NCI-H128 (cell line): ENCODE data around the gene AKAP13.
"Not testable (repeated sequence)": the region's sequence is repeated elsewhere in the genome, so short reads cannot be mapped to it uniquely, and the experiment has no call there.

ENCODE experiments used
- DNase-seq: peaks from one replicate; lab custom pipeline; 2025; ENCODE audit not compliant: unreplicated experiment; lab: John Stamatoyannopoulos, UW

Gene AKAP13

DNA sequence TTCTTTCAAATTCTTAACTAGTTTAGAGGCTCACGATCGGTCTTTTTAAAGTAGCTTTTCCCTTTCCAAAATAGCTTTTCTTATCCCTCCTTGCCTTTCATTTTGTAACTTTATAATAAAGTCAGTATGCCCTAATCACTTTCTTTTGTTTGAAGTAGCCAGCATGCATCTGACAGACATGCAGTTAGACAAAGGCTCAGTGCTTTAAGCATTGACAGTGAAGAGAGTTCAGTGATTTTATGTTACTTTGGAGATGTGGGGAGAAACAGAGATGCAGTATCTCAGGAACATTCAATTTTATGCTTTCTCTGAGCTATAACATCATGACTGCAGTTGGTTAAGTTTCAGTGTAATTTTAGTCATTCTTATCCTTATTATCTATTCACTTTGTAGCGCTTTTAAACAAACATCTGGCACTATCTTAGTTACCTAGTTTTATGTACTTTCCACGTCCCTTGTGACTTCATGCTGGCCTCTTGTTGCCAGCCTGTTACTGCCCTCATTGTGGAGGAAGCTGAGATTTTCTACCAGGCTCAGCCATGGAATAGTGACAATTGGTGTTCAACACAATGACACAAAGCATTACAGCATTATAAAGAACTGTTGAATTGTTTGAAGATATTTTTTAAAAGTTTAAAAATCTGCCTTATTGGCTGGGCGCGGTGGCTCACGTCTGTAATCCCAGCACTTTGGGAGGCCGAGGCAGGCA is 90.3 kb downstream of the AKAP13 start:
- no peak for DNase-seq

DNA sequence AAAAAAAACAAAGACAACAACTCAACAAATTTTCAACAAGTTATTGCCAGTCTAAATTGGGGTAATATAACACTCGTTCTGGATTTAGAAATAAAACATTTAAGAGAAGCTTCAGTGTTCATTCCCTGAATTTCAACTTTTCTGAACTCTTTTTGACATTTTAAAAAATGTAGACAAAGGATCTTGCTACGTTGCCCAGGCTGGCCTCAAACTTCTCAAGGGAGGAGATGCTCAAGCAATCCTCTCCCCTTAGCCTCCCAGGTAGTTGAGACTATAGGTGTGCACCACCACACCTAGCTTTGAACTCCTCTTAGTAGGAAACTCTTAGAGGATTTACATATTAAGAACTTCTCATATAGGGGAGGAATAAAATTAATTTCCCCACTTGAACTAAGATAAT is 91.9 kb downstream of the AKAP13 start:
- DNase-seq, result no peak

DNA sequence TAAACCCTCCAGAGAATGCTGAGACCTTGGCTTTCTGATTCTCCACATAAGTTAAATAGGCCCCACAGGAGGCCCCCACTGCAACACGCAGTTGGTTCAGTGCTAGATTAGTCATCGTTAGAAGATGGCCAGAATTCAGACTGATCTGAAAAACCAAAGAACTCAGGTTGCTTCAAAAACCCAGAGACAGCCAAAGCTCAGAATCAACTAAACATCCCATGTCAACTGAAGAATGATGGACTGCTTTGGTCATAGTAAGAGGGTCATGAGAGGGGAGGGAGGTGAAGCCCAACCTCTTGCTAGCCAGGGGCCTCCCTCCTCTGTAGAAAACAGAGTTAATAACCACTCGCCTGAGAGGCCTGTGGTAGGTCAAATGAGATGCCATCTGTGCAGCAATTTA is 93.1 kb downstream of the AKAP13 start:
- no peak for DNase-seq

DNA sequence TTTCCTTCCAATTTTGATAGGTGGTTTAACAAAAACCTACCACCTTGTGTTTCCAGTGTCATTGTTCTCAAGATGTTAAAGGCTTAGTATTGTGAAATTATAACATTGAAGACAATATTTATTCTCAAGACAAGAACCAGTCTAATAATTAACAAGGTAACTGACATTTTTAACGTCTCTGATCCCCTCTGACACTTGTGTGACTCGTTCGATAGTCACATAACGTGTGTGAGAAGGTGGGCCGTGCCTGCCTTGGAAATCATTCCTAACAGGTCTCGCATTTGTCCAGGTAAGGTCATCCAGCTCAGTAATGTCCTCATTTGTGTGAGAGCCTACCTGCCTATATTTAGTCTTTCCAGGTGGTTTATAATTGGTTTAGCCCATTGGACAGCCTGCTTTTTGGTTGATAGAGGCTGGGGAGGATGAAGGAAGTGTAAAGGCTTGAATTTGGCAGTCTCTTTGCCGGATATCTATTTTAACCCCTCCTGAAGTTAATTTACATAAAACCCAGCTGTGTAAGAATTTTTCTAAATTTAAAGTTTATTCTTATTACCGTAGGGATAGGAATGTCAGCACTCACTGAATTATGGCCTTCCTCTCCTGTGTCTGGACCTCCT is 94.4 kb downstream of the AKAP13 start:
- no peak for DNase-seq

DNA sequence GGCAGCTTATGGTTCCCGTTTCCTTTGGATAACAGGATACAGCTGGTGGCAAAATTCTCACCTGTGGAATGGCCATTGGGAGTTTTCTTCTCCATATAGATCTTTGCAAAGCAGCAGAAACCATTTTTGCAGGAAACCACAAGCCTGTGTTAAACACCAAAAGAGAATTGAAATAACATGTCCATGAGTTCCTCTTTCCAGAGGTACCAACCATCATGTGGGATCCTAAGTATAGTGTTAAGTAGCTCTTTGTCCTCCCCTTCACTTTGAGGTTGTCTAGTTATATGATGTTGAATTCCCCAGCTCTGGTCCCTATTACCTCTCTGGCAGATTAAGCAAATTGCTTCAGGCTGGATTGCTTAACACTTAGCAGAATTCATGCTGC is 94.9 kb downstream of the AKAP13 start:
- no peak for DNase-seq

DNA sequence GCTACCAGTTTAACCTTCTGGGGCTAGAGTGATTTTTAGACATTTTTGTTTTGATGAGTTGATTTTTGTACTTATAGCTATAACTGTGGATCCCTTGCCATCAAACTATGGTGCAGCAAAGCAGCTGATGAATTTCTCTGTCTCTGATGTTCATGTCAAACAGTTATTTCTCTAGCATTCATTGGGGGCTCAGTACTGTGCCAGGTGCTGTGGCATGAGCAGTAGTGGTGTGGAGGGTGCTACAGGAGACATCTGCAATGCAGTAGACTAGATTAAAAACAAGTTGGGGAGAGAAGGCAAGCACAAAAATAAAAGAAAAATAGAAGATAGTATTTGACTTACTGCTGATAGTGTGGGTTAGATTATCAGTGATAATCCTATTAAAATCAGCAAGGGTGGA is 95.3 kb downstream of the AKAP13 start:
- no peak for DNase-seq

DNA sequence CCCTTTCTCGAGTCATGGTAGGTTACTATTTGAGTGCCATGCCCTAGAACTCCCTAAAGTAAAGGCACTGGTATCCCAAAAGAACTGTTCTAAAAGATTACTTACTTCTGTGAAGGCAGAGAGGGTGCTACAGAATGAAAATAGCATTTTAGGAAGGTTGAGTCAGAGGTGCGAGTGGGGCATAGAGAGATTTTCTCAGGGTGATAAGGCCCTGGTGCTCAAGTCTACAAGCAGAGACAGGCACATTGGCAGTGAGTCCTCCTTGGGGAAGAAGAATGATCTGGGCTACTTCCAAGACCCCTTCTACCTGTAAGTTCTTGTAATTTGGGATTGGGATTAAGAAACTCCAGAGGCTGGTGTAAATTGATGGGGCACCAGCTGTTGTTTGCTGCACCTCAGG is 96.7 kb downstream of the AKAP13 start:
- no peak for DNase-seq

DNA sequence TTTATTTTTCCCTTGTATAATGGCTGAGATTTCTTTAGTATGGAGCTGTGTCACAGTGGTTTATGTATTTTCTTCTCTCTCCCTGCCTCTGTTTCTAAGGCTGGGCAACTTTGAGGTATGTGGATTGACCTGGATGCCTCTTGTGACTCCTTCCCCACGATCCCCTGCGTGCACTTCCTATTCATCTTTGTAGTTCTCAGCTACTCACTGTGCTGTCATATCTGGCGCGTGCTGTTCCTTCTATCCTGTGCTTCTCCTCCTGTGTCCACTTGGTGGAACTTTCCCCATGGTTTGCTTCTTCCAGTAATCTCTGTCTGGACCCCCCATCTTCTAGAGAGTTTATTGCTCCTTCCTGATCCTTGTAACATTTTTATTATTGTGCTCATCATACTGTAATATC is 97.3 kb downstream of the AKAP13 start:
- no peak for DNase-seq

DNA sequence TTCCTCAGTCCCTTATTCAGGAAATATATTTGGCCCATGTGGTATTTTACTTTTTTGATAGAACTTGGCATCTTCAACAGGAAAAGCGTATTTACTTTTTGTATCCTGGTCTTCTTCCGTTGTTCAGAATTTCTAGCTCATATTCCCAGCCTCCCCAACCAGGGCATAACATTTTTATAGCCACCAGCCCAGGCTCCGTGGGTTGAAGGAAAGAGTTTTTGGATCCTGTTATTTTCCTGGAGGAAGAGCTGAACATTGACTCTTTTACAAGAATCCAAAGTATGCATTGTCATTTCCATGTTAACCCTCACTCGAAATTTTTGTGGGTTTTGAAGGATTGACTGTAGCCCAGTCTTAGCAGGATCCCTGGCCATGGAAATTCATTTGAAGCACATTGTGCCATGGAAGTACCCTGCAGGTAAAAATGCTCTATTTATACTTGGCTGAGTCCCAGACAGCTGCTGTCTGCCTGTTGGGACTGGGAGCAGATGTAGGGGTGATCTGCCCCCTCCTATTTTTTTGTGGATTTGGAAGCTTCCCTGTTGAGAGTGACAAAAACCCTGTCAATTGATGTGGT is 98.8 kb downstream of the AKAP13 start:
- no peak for DNase-seq

DNA sequence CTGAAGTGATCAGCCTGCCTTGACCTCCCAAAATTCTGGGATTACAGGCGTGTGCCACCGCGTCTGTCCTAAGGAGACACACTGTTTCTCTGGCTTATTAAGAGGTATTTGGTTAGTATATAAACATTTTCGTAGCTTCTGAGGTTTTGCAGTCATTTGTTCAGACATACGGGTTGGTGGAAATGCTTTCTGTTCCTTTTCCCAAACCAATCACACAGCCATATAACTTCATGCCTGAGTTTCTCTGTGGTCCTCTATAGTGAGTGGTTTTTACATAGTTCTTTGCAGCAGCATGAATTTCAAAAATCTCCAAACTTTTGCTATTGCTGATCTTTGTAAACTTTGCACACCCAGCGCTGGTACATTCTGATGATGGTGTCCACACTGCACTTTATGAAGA is 100.5 kb downstream of the AKAP13 start:
- no peak for DNase-seq

DNA sequence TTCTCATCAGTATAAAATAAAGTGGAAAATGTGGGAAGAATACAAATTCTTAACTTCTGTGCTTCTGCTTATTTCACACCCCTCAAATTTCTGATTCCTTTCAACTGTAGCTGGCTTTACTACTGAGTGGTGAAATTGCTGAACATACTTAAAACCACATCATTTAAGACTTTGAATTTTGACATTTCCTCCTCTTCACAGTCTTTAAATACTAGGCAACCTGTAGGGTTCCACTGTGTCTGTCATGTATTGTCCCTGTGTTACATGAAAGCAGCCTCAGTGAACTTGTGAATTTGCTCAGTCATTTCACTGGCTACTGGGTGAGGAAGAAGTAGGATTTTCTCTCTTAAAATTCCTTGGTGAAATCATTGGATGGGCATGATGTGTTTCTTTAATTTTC is 101.1 kb downstream of the AKAP13 start:
- DNase-seq, result not testable (repeated sequence)

DNA sequence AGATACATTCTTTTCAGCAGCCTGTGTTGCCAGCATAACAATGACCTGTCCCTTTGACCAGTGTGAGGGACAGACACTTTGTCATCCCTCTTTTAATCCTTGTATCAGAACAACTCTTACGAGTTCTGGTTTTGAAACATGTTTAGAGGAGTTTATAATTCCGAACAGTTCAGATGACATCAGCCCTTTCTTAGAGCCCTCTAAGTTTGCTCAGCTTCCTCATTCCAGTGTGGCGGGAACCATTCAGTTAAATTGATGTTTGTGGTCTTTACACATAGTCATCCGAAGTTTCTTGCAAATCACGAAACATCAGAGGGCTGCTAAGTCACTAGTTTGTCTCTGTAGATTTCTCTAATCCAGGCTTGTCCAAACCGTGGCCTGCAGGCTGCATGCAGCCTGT is 102.5 kb downstream of the AKAP13 start:
- no peak for DNase-seq

DNA sequence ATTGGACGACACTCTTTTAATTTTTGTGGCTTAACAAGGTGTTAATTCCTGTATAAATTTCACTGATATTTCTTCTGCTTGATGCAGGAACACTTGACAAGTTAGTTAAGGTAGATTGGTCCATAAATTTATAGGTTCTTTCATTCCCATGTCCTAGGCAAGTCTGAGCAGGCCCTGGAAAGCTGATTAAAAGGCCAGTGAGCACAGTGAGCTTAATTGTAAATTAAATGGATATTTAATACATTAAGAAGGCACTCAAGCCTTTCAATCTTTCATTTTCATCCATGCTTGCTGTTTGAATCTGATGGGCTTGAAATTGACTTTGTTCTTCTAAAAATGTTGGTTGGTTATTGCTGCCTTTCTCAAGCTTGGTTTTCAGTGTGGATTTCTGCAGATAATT is 103.6 kb downstream of the AKAP13 start:
- not testable (repeated sequence) for DNase-seq

DNA sequence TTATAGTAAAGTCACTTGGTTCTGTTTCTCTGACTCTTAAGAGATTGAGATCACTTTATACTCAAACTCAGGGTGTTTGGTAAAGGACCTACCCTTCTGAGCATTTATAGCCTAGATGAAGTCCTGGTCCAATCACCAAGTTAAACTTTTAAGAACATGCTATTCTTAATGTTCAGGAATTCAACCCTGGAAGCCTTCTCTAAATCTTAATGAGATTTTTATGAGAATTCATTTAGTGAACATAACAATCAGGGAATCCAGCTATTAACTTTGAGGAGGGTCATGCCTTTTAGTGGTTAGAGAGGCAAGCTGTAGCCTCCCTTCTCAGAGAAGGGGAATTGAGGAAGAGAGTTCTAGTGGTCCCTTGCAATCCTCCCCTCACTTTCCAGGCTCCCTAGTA is 104.5 kb downstream of the AKAP13 start:
- DNase-seq, result not testable (repeated sequence)

DNA sequence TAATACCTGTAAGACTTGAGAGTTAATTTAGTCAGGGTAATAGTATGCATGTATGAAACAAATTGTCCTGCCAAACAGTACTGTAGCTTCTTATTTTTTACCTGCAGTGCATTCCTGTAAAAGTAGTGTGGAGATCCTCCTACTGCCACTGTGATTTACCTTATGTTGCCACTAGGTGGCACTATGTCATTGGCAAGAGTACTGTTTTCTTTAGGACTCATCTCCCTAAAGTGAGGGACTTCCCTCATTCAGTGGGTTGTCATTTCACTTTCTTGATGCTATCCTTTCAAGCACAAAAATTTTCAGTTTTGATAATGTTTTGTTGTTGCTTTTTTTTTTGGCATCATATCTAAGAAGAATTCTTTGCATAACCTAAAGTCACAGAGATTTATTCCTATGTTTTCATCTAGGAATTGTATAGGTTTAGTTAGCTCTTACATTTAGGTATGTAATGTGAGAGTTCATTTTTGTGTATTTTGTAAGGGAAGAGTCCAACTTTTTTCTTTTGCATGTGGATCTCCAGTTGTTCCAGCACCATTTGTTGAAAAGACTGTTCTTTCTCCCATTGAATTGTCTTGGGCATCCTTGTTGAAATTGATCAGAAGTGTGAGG is 105.7 kb downstream of the AKAP13 start:
- peak; percentile 2 for DNase-seq

DNA sequence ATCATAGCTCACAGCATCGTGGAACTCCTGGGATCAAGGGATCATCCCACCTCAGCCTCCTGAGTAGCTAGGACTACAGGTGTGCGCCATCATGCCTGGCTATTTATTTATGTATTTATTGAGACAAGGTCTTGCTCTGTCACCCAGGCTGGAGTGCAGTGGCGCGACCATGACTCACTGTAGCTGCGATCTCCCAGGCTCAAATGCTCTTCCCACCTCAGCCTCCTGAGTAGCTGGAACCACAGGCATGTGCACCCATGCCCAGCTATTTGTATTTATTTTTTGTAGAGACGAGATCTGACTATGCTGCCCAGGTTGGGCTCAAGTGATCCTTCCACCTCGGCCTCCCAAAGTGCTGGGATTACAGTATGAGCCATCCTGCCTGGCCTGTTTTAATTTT is 107.4 kb downstream of the AKAP13 start:
- DNase-seq, result not testable (repeated sequence)

DNA sequence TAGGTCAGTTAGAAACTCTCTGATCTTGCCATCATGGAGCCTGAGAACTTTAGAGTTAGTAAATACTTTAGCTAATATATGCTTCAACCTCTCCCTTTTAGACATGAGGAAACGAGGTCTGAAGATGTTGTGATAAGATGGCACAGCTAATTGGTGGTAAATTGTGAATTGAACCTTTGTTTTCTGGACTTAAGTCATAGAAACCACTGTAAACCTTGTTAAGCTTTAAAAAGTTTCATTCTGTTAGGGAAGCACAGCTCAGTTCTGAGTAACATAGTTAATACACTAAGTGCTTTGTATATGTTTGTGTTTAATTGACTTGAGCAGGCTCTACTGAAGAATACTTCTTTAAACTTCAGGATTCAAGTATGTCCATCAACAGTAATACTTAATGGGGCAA is 108.6 kb downstream of the AKAP13 start:
- no peak for DNase-seq

DNA sequence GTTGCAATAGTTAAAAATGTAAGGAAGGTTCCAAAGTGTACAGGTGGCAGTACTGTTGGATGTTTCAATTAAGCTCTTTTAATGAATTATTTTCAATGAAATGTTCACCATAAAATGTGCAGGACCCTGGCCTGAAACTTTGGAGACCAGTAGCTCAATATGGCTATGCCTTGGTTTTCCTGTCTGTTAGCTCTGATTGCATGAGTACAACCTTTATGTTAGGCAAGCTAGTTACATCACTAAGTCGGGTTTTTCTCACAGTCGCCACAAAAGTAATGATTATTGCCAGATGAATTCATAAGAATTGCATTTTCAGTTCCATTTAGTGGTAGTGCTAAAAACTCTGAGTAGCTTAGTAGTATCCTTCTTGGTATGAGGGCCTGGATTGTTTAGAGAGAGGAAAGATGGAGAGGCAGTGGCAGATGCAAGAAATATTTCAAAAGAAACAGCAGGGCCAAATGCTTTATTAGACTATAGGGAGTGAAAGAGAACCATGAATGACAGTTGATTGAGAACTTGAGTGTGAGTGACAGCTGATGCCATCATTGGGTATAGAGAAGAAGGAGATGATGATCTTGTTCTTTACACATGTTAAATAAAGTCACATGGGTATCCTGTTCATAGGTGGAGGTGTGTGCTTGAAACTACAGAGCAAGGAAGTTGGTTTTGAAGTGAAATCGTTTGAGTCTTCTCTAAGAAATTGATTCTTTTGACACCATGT is 109.5 kb downstream of the AKAP13 start:
- DNase-seq, result no peak

DNA sequence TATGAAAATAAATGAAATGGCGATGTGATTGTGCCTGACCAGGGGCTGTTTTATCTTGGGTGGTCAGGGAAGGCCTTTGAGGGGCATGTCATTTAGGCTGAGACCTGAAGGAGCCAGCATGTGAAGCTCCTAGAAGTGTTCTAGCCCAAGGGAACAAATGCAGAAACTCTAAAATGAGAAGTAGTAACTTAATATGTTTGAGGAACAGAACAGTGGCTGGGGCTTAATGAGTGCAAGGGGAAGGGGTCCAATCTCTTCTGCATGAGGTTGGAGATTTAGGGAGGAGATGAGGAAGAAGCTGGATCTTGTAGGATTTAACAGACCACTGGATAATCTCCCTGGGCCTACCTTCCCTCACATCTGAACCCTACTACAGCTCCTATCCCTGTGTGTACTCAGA is 110.5 kb downstream of the AKAP13 start:
- DNase-seq, result no peak

DNA sequence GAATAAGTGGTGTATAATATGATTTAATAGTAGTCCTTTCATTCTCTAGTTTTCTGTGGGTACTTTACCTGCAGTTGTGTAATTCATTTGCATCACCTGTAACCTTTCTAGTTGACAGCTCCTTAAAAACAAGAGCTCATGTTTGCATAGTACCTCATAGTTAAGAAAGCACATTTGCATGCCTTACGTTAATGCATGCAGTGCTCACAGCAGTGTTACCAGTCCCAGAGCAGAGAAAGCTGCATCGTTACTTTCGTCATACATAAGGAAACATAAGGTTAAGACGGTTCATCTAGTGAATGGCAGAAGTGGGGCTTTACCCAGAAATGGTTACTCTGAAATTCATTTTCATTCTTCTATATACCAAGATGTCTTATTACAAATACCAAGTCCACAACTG is 111.3 kb downstream of the AKAP13 start:
- no peak for DNase-seq

DNA sequence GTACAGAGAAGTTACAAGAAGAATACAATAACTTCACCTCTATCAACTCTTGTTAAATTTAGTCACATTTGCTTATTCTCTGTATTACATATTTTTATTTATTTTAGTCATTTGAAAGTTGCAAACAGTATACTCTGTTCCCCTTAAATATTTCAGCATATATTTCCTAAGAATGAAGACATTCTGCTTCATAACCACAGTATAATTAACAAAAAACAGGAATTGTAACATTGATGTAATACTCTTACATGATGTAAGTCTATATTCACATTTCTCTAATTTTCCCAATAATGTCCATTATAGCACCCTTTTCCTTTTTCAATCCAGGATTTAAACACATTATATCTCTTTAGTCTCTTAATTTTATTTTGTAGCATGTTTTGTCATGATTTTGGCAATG is 112.0 kb downstream of the AKAP13 start:
- DNase-seq, result no peak

DNA sequence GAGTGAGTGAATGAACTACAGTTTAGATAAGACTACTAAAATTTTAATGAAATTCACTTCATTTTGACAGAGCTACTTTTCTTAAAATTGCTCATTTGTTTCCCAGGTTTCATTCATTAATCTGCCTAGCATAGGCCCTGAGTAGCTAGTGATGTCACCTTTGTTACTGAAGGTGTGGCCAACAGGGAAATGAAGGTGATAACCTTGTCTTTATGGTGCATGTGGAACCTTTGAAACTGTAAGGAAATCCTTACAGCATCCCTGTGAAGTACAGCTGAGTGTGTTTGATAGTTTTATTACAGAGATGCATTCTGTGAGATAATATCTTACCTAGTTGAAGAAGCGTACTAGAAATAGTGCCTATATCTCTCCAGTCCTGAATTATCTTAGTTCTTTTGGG is 112.9 kb downstream of the AKAP13 start:
- no peak for DNase-seq
